Loucy (cell line): ENCODE measurements around the gene GLDC.

Source experiments
- H2AFZ ChIP-seq: fragments of 200-600 bp; sonication (generic); 2 replicates; pipeline ENCODE4 v1.6.0; 2016; ENCODE audit warnings: antibody characterized with exemption, mild to moderate bottlenecking, low read length, moderate library complexity
- H3F3A ChIP-seq: fragments of 200-600 bp; 2 replicates; pipeline ENCODE4 v1.6.0; 2016; ENCODE audit warnings: antibody characterized with exemption, low read depth, mild to moderate bottlenecking
- H3K27me3 ChIP-seq: fragments of 200-600 bp; sonication (generic); 2 replicates; pipeline ENCODE4 v1.6.1; 2014; ENCODE audit warnings: low read length, mild to moderate bottlenecking; ENCODE audit not compliant: insufficient read depth, poor library complexity, severe bottlenecking
- H3K36me3 ChIP-seq: fragments of 200-600 bp; sonication (generic); 2 replicates; pipeline ENCODE4 v1.6.1; 2016; ENCODE audit warnings: low read length; ENCODE audit not compliant: insufficient read depth
- H3K4me1 ChIP-seq: fragments of 200-600 bp; sonication (generic); 2 replicates; pipeline ENCODE4 v1.5.1; 2014; ENCODE audit warnings: low read length, mild to moderate bottlenecking; ENCODE audit not compliant: insufficient read depth, poor library complexity, severe bottlenecking
- H3K4me2 ChIP-seq: fragments of 200-600 bp; sonication (generic); 2 replicates; pipeline ENCODE4 v1.6.0; 2014; ENCODE audit warnings: antibody characterized with exemption, low read length, low read depth, mild to moderate bottlenecking; ENCODE audit not compliant: poor library complexity, severe bottlenecking
- H3K4me3 ChIP-seq: fragments of 200-600 bp; sonication (generic); 2 replicates; pipeline ENCODE4 v1.5.1; 2014; ENCODE audit warnings: low read length, mild to moderate bottlenecking, mixed read lengths; ENCODE audit not compliant: poor library complexity, severe bottlenecking
- H3K79me2 ChIP-seq: fragments of 200-600 bp; sonication (generic); 2 replicates; pipeline ENCODE4 v1.6.1; 2014; ENCODE audit warnings: low read length; ENCODE audit not compliant: insufficient read depth
- H3K9ac ChIP-seq: fragments of 200-600 bp; sonication (generic); 2 replicates; pipeline ENCODE4 v1.6.0; 2014; ENCODE audit warnings: mild to moderate bottlenecking, low read depth, low read length, moderate library complexity; ENCODE audit not compliant: poor library complexity, severe bottlenecking
- H3K9me2 ChIP-seq: fragments of 200-600 bp; sonication (generic); replicated peaks from 2 replicates; pipeline ENCODE4 v1.6.1; 2016; ENCODE audit warnings: low read depth, low read length, mixed read lengths
- H3K9me3 ChIP-seq: fragments of 200-600 bp; sonication (generic); 2 replicates; pipeline ENCODE4 v1.6.1; 2014; ENCODE audit warnings: mild to moderate bottlenecking, antibody characterized with exemption, low read length, low read depth; ENCODE audit not compliant: insufficient read depth
- H4K20me1 ChIP-seq: fragments of 200-600 bp; sonication (generic); 2 replicates; pipeline ENCODE4 v1.6.0; 2014; ENCODE audit warnings: antibody characterized with exemption, low read length, mild to moderate bottlenecking; ENCODE audit not compliant: insufficient read depth, poor library complexity, severe bottlenecking
- CTCF ChIP-seq: fragments of 200-600 bp; sonication (generic); conservative IDR thresholded peaks from 2 replicates; pipeline ENCODE4 v1.5.1; 2014; ENCODE audit warnings: mild to moderate bottlenecking, antibody characterized with exemption, low read length
- EZH2phosphoT487 ChIP-seq: fragments of 200-600 bp; IDR thresholded peaks from 2 replicates; pipeline ENCODE4 v1.6.1; 2018; ENCODE audit warnings: antibody characterized with exemption, mild to moderate bottlenecking, moderate library complexity, borderline replicate concordance

The GLDC gene

GRCh38 chr9:6665628-6666027 lies 20.1 kb upstream of the GLDC start:
- H3K79me2 ChIP-seq: no peaks in the 10 kb centered on the region
- no peaks in the 10 kb centered on the region for H3K9me3 ChIP-seq
- H3F3A ChIP-seq: no peaks in the 10 kb centered on the region
- no peaks in the 10 kb centered on the region for H3K9me2 ChIP-seq
- no peak for TF ChIP-seq CTCF
- no peak for TF ChIP-seq EZH2phosphoT487
- H3K4me3 ChIP-seq: no peak overlapping the region
- no peak overlapping the region for H3K9ac ChIP-seq
- no peak overlapping the region for H2AFZ ChIP-seq
- H4K20me1 ChIP-seq: no peaks in the 10 kb centered on the region
- no peaks in the 10 kb centered on the region for H3K36me3 ChIP-seq
- no peak overlapping the region for H3K4me2 ChIP-seq
- no peaks in the 10 kb centered on the region for H3K4me1 ChIP-seq
- H3K27me3 ChIP-seq: no peaks in the 10 kb centered on the region

- TF ChIP-seq EZH2phosphoT487 (no peak), CTCF (no peak)
- H3K9me2 ChIP-seq: no peaks in the 10 kb centered on the region
- H3K9ac ChIP-seq: no peak overlapping the region
- no peak overlapping the region for H2AFZ ChIP-seq
- H3K27me3 ChIP-seq: no peaks in the 10 kb centered on the region
- no peaks in the 10 kb centered on the region for H3F3A ChIP-seq
- H3K4me3 ChIP-seq: no peak overlapping the region
- H4K20me1 ChIP-seq: no peaks in the 10 kb centered on the region
- H3K9me3 ChIP-seq: no peaks in the 10 kb centered on the region
- no peaks in the 10 kb centered on the region for H3K36me3 ChIP-seq
- H3K4me2 ChIP-seq: no peak overlapping the region
- no peaks in the 10 kb centered on the region for H3K79me2 ChIP-seq
- H3K4me1 ChIP-seq: no peaks in the 10 kb centered on the region
Measured at GRCh38 chr9:6664204-6664680, 18.7 kb upstream of the GLDC start.

GRCh38 chr9:6660512-6660911 lies 15.0 kb upstream of the GLDC start:
- Histone ChIP-seq H3K9ac (no peak overlapping the region), H3K9me3 (no peaks in the 10 kb centered on the region), H3K4me2 (no peak overlapping the region), H3K4me3 (no peak overlapping the region), H2AFZ (no peak overlapping the region), H3K36me3 (no peaks in the 10 kb centered on the region), H3K9me2 (no peaks in the 10 kb centered on the region), H4K20me1 (no peaks in the 10 kb centered on the region), H3K79me2 (no peaks in the 10 kb centered on the region), H3K27me3 (no peaks in the 10 kb centered on the region), H3K4me1 (no peaks in the 10 kb centered on the region), H3F3A (no peaks in the 10 kb centered on the region)
- TF ChIP-seq EZH2phosphoT487: no peak
- no peak for TF ChIP-seq CTCF
